H7 (cell line): ENCODE results near the gene ANKS3. TPM values are rescaled to one million over a fixed set of nuclear protein-coding genes. Genes with fewer than 3 reads are reported as not detected.
"Not testable (repeated sequence)": the region's sequence is repeated elsewhere in the genome, so short reads cannot be mapped to it uniquely, and the experiment has no call there.

Experiments used
- DNase-seq: peaks from one replicate; pipeline ENCODE4 v3.0.0; 2012
- H3K27me3 ChIP-seq: 2 replicates; pipeline ENCODE4 v1.6.0; 2011; ENCODE audit warnings: mild to moderate bottlenecking, low read length; ENCODE audit not compliant: control insufficient read depth, insufficient read depth
- H3K36me3 ChIP-seq: replicated peaks from 2 replicates; pipeline ENCODE4 v1.5.1; 2011; ENCODE audit warnings: low read length; ENCODE audit not compliant: control insufficient read depth, insufficient read depth
- H3K4me3 ChIP-seq: 2 replicates; pipeline ENCODE4 v1.5.1; 2011; ENCODE audit warnings: low read depth, mild to moderate bottlenecking, control low read depth, low read length, moderate library complexity; ENCODE audit not compliant: insufficient read depth
- total RNA-seq: library from RNA; depleted of rRNA; stranded (reverse); fragments of >200 nt; shearing (Covaris generic); gene quantifications from 2 replicates; pipeline ENCODE4 v1.2.3, GENCODE V29; 2014

Gene ANKS3
- total RNA-seq, 1 experiment from 2014 or later = 19.5 TPM

DNA sequence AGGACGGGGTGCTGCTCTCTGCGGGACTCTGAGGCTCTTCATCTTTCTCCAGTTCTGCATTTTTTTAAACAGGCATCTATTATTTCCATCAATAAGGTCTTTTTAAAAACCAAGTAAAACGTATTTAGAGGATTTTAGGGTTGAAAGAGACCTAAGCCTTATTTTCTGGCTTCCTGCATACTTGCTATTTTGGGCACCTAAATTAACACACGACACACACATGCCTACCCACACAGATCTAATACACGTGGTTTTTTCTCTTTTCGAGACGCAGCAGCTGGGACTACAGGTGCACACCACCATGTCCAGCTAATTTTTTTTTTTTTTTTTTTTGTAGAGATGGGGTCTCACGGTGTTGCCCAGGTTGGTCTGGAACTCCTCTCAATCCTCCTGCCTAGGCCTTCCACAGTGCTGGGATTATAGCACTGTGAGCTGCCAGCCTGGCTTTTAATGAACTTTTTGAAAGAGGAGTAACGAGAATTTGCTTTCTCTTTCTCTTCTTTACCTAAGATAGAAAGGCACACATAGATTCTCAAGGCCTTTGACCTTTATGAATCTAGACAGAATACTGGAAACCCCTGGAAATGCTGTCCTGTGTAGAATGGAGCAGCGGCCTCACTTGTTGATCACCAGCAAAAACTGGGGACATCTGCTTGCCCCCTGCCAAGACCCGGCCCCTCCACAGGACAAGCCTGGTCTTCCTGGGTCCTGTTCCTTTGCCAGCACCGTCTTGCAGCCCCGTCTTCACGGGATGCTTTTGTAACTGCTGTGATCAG is 14.0 kb upstream of the ANKS3 start:
- DNase-seq = no peak
- Histone ChIP-seq H3K27me3 (no peaks in the 10 kb centered on the region), H3K36me3 (peaks cover 10% of the 10 kb centered on the region), H3K4me3 (no peak overlapping the region)

DNA sequence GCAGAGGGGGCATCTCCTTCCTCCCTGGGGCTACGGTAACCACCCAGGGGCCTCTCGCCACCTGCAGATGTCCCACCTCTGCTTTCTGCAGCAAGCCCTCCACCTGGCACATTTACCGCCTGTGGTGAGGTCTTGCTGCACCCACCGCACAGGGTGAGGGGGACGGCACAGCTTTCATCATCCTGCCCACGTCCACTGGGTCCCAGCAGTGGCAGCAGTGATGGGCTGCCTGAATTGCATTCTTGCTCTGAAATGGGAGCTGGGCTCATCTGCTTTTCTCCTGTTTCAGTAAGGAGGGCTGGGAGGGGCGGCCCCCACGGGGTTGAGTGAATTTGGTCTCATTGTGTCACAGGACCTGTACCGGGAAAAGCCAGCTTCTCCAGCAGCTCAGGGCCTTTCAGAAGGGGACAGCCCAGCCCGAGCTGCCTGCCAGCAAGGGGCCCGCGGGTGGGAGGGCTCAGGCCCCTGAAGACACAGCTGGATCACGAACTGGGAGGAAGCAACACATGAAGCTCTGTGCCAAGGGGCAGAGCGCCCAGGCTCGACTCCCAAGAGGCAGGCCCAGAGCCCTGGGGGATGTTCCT is 13.0 kb upstream of the ANKS3 start:
- H3K27me3 ChIP-seq = no peaks in the 10 kb centered on the region
- DNase-seq = peak; percentile 66
- peaks cover 7% of the 10 kb centered on the region for H3K36me3 ChIP-seq

GRCh38 chr16:4746215-4746614 is 12.1 kb upstream of the ANKS3 start:
- no peak overlapping the region for H3K4me3 ChIP-seq
- DNase-seq = no peak
- H3K36me3 ChIP-seq = peaks cover 3% of the 10 kb centered on the region
- no peaks in the 10 kb centered on the region for H3K27me3 ChIP-seq

More for the DNA sequence above, 13.0 kb upstream of the ANKS3 start:
- H3K4me3 ChIP-seq = no peak overlapping the region

- H3K27me3 ChIP-seq = no peaks in the 10 kb centered on the region
- no peaks in the 10 kb centered on the region for H3K36me3 ChIP-seq
- DNase-seq = peak; percentile 78
- no peak overlapping the region for H3K4me3 ChIP-seq
These were observed 11.2 kb upstream of the ANKS3 start for GRCh38 chr16:4745274-4745569.

GRCh38 chr16:4744555-4745273 is 10.6 kb upstream of the ANKS3 start:
- H3K36me3 ChIP-seq = no peaks in the 10 kb centered on the region
- DNase-seq = peak; percentile 70
- H3K27me3 ChIP-seq = no peaks in the 10 kb centered on the region
- no peak overlapping the region for H3K4me3 ChIP-seq

DNA sequence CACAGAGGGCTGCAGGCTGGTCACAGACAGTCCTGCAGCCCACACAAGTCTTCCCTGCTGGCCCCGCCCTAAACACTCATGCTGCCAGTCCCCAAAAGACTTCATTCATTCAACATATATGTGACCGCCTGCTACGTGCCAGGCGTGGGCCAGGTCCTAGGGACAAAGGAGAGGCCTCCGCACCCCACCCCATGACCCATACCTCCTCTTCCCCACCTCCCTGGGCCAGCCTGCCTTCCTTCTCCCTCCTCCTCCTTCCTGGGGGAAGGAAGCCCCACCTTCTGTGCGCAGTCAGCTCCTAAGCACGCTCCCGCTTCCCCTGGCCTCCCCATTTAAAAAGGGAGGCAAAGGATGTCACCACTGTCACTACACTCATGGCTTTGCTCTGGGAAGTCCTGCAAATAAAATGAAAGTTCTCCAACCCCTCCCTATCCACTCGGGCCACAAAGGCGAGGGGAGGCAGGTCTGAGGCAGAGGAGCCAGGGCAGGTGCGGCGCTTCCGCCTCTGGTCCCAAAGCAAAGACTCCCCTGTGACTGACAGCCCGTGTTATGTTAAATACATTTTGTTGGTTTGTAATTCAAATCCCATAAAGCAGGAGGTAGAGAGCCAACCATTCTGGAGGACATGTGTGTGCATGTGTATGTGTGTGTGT is 9.3 kb upstream of the ANKS3 start:
- DNase-seq = peak; percentile 66
- Histone ChIP-seq H3K4me3 (peak overlapping the region; percentile 5; the same call in 1 of the 2 replicates), H3K36me3 (no peaks in the 10 kb centered on the region), H3K27me3 (no peaks in the 10 kb centered on the region)

DNA sequence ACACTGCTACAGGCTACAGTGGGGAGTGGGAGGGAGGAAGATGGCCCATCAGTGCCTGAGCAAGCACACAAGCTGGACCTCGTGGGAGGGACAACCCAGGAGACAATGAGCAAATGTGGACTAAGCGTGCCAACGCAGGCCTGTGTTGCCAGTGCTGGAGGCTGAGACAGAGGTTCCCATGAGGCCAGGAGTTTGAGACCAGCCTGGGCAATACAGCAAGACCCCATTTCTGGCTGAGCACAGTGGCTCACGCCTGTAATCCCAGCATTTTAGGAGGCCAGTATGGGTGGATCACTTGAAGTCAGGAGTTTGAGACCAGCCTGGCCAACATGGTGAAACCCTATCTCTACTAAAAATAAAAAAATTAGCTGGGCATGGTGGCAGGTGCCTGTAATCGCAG is 4.3 kb upstream of the ANKS3 start:
- DNase-seq, H3K4me3 ChIP-seq: not testable (repeated sequence)

GRCh38 chr16:4737545-4737944 is 3.5 kb upstream of the ANKS3 start:
- DNase-seq = no peak
- H3K27me3 ChIP-seq = no peaks in the 10 kb centered on the region
- H3K36me3 ChIP-seq = no peaks in the 10 kb centered on the region
- H3K4me3 ChIP-seq = no peak overlapping the region

More for the DNA sequence above, 4.3 kb upstream of the ANKS3 start:
- H3K36me3 ChIP-seq, H3K27me3 ChIP-seq: not testable (repeated sequence)

GRCh38 chr16:4736546-4736945 is 2.5 kb upstream of the ANKS3 start:
- Histone ChIP-seq H3K27me3 (no peaks in the 10 kb centered on the region), H3K4me3 (no peak overlapping the region), H3K36me3 (no peaks in the 10 kb centered on the region)
- DNase-seq = no peak

- peak overlapping the region; percentile 93 for H3K4me3 ChIP-seq
- peak; percentile 98 for DNase-seq
These were observed 862 bp upstream of the ANKS3 start for GRCh38 chr16:4734730-4735535.

DNA sequence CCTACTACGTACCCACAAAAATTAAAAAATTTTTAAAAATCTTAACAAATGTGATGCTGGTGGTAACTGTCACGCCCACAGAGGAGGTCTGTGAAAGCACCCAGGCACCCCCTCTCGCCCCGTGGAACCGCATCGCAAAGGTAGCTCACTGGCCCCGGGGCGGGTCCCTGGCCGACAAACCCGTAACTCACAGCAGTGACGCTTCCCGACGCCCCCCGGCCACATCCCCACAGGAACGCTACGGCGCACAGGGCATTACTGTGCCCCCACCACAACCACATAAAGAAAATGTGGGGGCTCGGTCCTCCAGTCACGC is 366 bp downstream of the ANKS3 start:
- Histone ChIP-seq H3K27me3 (no peaks in the 10 kb centered on the region), H3K4me3 (peak overlapping the region; percentile 93), H3K36me3 (peaks cover 6% of the 10 kb centered on the region)
- DNase-seq = no peak

More at GRCh38 chr16:4734730-4735535, 862 bp upstream of the ANKS3 start:
- no peaks in the 10 kb centered on the region for H3K27me3 ChIP-seq
- H3K36me3 ChIP-seq = peaks cover 3% of the 10 kb centered on the region

DNA sequence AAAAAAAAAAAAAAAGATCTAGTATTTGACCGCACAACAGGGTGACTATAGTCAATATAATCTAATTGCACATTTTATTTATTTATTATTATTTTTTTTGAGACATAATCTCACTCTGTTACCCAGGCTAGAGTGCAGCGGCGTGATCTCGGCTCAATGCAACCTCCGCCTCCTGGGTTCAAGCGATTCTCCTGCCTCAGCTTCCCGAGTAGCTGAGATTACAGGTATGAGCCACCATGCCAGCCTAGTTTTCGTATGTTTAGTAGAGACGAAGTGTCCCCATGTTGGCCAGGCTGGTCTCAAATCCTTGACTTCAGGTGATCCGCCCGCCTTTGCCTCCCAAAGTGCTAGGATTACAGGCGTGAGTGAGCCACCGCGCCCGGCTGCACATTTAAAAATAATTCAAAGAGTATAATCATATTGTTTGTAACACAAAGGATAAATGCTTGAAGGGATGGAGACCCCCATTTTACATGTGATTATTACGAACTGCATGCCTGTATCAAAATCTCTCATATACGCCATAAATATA is 794 bp downstream of the ANKS3 start:
- Histone ChIP-seq H3K36me3 (peaks cover 9% of the 10 kb centered on the region), H3K4me3 (peak overlapping the region; percentile 93), H3K27me3 (no peaks in the 10 kb centered on the region)
- no peak for DNase-seq

DNA sequence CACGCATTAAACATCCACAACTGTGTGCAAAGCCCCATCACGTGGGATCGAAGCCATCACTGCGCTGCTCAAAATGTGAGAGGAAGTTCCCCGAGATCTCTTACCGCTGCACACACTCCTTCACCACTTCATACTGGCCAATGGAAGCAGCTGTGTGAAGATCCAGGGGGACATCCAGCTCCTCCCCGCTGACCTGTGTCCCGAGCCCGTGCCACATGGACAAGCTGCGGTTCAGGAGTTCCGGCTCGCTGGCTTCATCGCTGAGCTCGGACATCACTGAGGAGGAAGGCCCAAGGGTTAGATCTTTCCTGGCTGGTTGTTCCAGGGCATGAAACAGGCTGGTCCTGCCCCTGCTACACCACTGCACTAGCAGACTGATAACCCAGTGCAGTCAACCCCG is 4.2 kb downstream of the ANKS3 start:
- DNase-seq = no peak
- Histone ChIP-seq H3K4me3 (no peak overlapping the region), H3K27me3 (no peaks in the 10 kb centered on the region), H3K36me3 (peaks cover 25% of the 10 kb centered on the region)

DNA sequence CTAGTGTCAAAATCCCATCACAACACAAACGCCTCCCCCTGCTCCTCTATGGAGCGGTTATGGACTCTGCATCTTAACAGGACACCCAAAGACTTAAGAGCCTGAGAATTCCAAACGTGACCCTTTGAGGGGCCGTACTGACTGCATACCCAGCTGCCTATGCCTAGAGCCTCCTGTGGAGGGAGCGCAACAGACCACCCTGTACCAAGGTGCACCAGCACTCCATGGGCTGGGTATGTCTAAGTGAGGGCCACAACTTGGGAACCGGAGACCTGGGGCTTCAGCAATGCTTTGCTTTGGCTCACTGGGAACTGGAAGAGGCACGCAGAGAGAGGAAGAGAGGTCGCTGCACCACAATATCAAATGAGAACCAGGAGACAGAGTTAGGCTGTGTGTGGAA is 5.4 kb downstream of the ANKS3 start:
- H3K4me3 ChIP-seq = no peak overlapping the region
- H3K36me3 ChIP-seq = peaks cover 27% of the 10 kb centered on the region
- no peaks in the 10 kb centered on the region for H3K27me3 ChIP-seq
- no peak for DNase-seq
